ENCODE data around the gene CHAT.

The CHAT gene

GRCh38 chr10:49688920-49689319, 75.1 kb downstream of the CHAT start:
- peak; percentile 30 for DNase-seq (ENCODE audit: low spot score)

GRCh38 chr10:49689882-49690510, 76.2 kb downstream of the CHAT start:
- DNase-seq (ENCODE audit: low spot score), result no peak

GRCh38 chr10:49690698-49691356, 77.0 kb downstream of the CHAT start:
- no peak for DNase-seq (ENCODE audit: low spot score)

GRCh38 chr10:49691588-49691987, 77.8 kb downstream of the CHAT start:
- DNase-seq (ENCODE audit: low spot score), result no peak

GRCh38 chr10:49694466-49694865, 80.6 kb downstream of the CHAT start:
- DNase-seq (ENCODE audit: low spot score), result no peak

- no peak for DNase-seq (ENCODE audit: low spot score)
These were observed 82.5 kb downstream of the CHAT start for GRCh38 chr10:49696311-49696710.

- no peak for DNase-seq (ENCODE audit: low spot score)
These were observed 84.8 kb downstream of the CHAT start for GRCh38 chr10:49698679-49699078.

GRCh38 chr10:49700211-49700610, 86.4 kb downstream of the CHAT start:
- no peak for DNase-seq (ENCODE audit: low spot score)

GRCh38 chr10:49700997-49701396, 87.2 kb downstream of the CHAT start:
- no peak for DNase-seq (ENCODE audit: low spot score)

- DNase-seq (ENCODE audit: low spot score), result no peak
These were observed 93.7 kb downstream of the CHAT start for GRCh38 chr10:49707585-49707984.

- no peak for DNase-seq (ENCODE audit: low spot score)
These were observed 96.1 kb downstream of the CHAT start for GRCh38 chr10:49709934-49710333.

GRCh38 chr10:49710966-49711365, 97.1 kb downstream of the CHAT start:
- DNase-seq (ENCODE audit: low spot score), result no peak

GRCh38 chr10:49711481-49711880, 97.6 kb downstream of the CHAT start:
- no peak for DNase-seq (ENCODE audit: low spot score)

- no peak for DNase-seq (ENCODE audit: low spot score)
These were observed 99.4 kb downstream of the CHAT start for GRCh38 chr10:49713266-49713665.
